SH-SY5Y (cell line): Measurements from ENCODE around the gene LRP2.

ENCODE experiments used
- GATA2 ChIP-seq: IDR thresholded peaks from 2 replicates; pipeline ENCODE4 v1.6.1; 2011; ENCODE audit warnings: mild to moderate bottlenecking, low read depth, low read length
- GATA3 ChIP-seq: IDR thresholded peaks from 2 replicates; pipeline ENCODE4 v1.6.1; 2011; ENCODE audit warnings: low read depth, mild to moderate bottlenecking, low read length, moderate library complexity

LRP2 gene

GRCh38 chr2:169094676-169095075, 267.7 kb downstream of the LRP2 start:
- no peak for TF ChIP-seq GATA3
- TF ChIP-seq GATA2, result no peak

- TF ChIP-seq GATA3, result no peak
- no peak for TF ChIP-seq GATA2
Measured at GRCh38 chr2:169093535-169093934, 268.8 kb downstream of the LRP2 start.

DNA sequence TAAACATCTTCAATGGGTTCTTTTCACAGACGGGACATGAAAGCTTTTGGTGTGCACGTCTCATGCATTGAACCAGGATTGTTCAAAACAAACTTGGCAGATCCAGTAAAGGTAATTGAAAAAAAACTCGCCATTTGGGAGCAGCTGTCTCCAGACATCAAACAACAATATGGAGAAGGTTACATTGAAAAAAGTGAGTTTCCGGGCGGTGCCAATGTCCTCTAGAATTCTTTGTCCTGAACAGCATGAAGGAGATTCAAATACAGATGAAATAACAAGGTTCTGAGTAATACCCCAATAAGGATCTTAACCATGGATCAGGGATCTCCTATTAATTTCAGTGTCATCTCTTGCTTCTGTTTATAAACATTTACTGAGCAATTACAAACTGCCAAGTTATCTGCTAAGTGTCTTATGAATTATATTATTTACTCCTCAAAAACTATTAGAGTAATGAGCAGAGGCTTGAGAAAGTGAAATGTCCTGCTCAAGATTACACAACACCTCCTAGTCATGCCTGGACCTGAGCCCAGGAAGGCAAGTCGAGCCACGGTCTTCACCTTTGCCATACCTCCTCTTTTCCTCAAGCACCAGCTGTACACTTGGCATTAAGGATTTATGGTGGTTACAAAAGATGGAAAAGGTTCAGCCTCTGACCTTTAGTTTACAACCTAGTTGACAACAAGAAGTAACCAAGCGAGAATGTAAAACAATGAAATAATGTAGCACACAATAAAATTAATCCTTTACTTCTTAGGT, 270.4 kb downstream of the LRP2 start:
- TF ChIP-seq GATA3 (no peak), GATA2 (no peak)

- no peak for TF ChIP-seq GATA2
- no peak for TF ChIP-seq GATA3
Measured at GRCh38 chr2:169091256-169091655, 271.1 kb downstream of the LRP2 start.

DNA sequence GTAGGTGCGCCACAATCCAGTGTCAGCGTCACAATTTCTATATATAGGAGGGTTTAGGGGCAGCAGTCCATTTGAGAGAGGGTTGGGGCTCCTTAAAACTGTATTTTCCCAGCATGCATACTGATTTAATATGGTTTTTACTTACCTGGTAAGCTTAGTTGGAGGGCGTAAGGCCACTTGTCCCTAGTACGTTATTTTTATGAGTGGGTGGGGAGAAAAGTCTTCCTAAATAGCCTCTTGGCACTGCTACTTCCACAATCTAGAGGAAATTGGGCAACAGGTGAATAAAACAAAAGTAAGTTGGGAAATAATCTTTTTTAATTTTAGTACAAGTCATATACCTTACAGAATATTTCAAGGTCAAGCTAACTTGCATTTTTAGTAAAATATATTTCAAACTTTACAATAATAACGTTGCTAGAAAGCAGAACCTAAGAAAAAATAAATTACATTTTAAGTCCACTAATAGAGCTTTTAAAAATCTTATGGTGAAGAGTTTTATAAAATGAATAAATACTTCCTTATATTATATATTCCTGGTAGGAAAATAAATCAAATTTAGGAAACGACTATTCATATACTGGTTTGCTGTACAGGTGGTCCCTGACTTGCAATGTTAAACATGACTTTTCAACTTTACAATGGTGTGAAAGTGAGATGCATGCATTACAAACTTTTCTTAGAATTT, 272.1 kb downstream of the LRP2 start:
- no peak for TF ChIP-seq GATA2
- TF ChIP-seq GATA3, result no peak

DNA sequence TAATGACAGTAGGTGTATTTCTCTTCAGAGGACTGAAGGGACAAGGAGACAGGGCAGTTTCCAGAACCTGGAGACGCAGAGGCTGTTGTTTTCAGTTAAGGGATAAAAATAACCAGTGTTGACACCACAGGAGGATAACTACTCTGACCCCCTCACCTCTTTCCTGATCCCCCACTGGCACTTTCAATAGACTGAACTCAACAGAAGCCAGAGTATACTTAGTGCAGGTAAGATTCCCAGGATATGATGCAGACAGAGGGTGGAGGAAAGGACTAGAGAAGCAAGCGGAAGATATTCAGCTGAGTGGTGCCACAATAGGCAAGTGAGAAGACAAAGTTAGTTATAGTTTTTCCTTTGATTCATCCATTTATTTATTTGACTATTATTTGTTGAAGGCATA, 273.2 kb downstream of the LRP2 start:
- TF ChIP-seq GATA2 (no peak), GATA3 (no peak)

- no peak for TF ChIP-seq GATA3
- TF ChIP-seq GATA2, result no peak
Measured at GRCh38 chr2:169087757-169088379, 274.5 kb downstream of the LRP2 start.

GRCh38 chr2:169086893-169087467, 275.4 kb downstream of the LRP2 start:
- no peak for TF ChIP-seq GATA2
- TF ChIP-seq GATA3, result no peak

DNA sequence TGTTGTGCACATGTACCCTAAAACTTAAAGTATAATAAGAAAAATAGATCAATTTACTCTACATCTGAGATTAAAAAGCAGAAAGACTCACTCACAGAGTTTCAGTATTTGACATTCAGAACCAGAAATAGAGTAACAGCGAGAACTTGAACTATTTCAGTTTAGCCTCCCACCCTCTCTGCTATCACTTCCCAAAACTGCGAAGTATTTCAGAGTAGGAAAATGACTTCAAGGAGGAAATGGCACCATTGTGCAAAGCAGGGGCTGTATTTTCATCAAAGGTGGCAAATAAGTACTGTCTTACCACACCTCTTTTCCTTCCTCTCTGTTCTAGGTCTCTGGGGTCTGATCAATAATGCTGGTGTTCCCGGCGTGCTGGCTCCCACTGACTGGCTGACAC, 279.3 kb downstream of the LRP2 start:
- TF ChIP-seq GATA2, result no peak
- TF ChIP-seq GATA3, result no peak

DNA sequence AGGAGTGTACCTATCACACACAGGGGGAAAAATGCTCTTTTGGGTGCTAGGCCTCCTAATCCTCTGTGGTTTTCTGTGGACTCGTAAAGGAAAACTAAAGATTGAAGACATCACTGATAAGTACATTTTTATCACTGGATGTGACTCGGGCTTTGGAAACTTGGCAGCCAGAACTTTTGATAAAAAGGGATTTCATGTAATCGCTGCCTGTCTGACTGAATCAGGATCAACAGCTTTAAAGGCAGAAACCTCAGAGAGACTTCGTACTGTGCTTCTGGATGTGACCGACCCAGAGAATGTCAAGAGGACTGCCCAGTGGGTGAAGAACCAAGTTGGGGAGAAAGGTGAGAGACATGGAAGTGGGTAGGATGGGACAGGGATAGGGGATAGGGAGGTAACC, 280.8 kb downstream of the LRP2 start:
- TF ChIP-seq GATA3 (no peak), GATA2 (no peak)

GRCh38 chr2:169080250-169081069, 281.9 kb downstream of the LRP2 start:
- TF ChIP-seq GATA3 (no peak), GATA2 (no peak)

GRCh38 chr2:169077674-169078240, 284.6 kb downstream of the LRP2 start:
- no peak for TF ChIP-seq GATA2
- no peak for TF ChIP-seq GATA3
